Measurements from ENCODE around the gene DNTTIP2.

DNTTIP2 gene

DNA sequence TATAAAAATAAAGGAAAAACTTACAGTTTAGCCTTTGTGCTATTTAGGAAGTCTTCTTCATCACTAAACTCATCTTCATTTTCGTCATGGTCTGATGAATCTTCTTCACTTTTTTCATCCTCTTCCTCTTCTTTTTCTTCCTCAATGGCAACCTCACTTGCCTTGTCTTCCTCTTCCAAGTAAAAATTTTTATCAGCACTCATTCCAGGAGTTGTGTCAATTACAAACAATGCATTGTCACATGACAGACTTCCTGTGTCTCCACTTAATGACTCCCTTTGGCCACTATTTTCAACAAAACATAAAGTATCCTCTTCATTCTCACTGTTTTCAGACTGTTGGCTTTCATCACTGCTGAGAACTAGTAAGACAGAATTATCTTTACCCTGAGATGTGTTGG, 2.8 kb downstream of the DNTTIP2 start:
- in situ Hi-C loops (cut with MboI; ENCODE audit: low sequenced_read_pairs): no loop called here

DNA sequence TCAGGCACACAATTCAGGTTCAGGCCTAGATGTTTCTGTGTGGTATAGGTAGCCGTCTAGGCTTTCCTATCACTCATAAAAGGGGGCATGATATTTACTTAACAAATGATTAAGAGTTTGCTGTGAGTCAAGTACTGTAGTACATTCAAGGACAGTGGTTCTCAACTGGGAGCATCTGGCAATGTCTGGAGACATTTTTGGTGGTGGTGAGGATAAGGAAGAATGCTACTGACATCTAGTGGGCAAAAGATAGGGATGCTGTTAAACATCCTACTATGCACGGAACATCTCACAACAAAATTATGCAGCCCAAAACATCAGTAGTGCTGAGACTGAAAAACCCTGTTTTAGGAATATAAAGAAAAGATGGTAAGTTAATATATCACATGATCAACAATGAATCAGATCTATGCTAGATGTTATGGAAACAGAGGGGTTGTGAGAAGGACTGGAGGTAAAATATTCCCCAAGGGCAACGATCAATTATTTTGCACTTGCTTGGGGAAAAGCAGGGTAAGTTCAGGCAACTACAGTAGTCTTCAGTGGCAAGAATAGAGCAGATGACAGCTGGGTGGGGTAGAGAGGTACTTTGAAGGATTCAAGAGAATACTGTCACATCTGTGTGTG, 4.9 kb downstream of the DNTTIP2 start:
- in situ Hi-C loops (cut with MboI; ENCODE audit: low sequenced_read_pairs): loop anchor here (25.0 kb wide), 1 partner anchor 562 kb away; no protein-coding TSS in a partner anchor

DNA sequence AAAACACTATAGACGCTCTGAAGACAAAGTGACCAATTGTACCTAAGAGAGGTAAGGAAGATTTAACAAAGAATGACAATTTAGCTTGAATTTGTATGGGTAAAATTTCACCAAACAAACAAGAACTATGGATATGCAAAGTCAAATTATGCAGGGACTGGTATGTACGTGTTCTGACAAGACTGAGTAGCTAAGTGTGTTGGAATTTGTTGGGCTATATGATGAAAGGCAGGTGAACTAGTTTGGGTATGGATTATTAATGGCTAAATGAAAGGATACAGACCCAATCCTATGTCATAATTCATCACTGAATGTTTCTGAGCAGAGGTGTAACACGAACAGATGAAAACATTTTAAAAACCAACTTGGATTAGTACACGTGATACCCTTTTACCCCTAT, 7.6 kb downstream of the DNTTIP2 start:
- in situ Hi-C loops (cut with MboI; ENCODE audit: low sequenced_read_pairs): loop anchor here (25.0 kb wide), 1 partner anchor 559 kb away; no protein-coding TSS in a partner anchor

DNA sequence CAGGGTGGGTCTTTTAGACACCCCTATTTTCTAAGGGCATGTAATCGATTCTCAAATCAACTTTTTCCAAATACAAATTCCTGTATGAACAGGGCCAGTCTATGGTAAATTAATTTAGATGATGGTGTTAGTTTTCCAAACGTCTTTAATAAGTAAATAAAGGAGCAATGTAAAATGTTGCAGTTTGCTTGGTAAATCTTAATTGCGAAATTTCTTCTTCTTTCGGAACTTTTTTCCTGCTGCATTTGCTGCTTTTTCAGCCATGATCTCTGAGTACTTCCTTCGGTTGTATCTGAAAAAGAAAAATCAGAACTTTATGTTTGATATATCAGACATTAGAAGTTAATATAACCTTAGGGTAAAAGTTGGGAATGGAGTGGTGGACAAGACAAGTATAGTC, 9.4 kb downstream of the DNTTIP2 start:
- in situ Hi-C loops (cut with MboI; ENCODE audit: low sequenced_read_pairs): loop anchor here (25.0 kb wide), 1 partner anchor 557 kb away; no protein-coding TSS in a partner anchor

DNA sequence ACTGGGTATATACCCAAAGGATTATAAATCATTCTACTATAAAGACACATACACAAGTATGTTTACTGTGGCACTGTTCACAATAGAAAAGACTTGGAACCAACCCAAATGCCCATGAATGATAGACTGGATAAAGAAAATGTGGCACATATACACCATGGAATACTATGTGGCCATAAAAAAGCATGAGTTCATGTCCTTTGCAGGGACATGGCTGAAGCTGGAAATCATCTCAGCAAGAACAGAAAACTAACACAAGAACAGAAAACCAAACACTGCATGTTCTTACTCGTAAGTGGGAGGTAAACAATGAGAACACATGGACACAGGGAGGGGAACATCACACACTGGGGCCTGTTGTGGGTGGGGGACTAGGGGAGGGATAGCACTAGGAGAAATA, 10.5 kb downstream of the DNTTIP2 start:
- in situ Hi-C loops (cut with MboI; ENCODE audit: low sequenced_read_pairs): loop anchor here (25.0 kb wide), 1 partner anchor 556 kb away; no protein-coding TSS in a partner anchor

DNA sequence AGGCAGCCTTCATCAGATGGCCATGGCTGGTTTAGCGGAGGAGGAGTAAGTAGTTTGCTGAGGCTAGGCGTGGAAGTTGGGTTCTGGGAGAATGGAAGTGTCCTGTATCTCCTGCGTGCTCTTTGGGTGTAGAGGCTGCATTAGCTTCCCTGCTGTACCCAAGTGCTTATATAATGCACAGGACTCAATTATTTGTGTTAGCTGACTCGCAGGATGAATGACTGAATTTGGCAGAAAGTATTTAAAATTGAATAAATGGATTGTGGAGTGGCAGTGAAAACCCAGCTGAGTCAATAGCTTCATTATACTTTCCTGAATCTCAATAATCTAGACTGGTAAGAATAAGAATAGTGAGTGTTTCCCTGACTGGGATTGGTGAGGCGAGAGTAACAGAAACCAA, 13.8 kb downstream of the DNTTIP2 start:
- in situ Hi-C loops (cut with MboI; ENCODE audit: low sequenced_read_pairs): loop anchor here (25.0 kb wide), 1 partner anchor 553 kb away; no protein-coding TSS in a partner anchor

DNA sequence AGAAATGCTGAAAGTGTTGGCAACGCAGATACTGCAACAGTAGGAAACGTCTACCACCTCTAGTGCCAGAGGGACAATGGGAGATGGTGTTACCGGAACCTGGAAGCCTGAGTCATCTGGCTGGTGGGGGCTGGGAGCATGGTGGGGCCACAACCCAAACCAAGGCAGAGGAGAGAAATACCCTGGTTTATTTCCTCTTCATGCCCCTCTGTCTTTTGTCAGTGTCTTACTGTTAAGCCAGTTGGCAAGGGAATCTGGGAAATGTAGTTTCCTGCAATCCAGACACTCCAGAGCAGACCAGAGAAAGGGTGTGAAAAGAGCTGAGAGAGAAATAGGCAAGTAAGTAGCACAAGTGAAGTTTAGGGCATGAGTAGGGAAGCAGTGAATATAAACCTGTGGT, 14.8 kb downstream of the DNTTIP2 start:
- in situ Hi-C loops (cut with MboI; ENCODE audit: low sequenced_read_pairs): loop anchor here (25.0 kb wide), 1 partner anchor 552 kb away; no protein-coding TSS in a partner anchor

DNA sequence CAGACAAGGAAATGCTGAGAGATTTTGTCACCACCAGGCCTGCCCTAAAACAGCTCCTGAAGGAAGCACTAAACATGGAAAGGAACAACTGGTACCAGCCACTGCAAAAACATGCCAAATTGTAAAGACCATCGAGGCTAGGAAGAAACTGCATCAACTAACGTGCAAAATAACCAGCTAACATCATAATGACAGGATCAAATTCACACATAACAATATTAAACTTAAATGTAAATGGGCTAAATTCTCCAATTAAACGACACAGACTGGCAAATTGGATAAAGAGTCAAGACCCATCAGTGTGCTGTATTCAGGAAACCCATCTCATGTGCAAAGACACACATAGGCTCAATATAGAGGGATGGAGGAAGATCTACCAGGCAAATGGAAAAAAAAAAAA, 21.4 kb downstream of the DNTTIP2 start:
- in situ Hi-C loops (cut with MboI; ENCODE audit: low sequenced_read_pairs): loop anchor here (25.0 kb wide), 1 partner anchor 545 kb away; no protein-coding TSS in a partner anchor

DNA sequence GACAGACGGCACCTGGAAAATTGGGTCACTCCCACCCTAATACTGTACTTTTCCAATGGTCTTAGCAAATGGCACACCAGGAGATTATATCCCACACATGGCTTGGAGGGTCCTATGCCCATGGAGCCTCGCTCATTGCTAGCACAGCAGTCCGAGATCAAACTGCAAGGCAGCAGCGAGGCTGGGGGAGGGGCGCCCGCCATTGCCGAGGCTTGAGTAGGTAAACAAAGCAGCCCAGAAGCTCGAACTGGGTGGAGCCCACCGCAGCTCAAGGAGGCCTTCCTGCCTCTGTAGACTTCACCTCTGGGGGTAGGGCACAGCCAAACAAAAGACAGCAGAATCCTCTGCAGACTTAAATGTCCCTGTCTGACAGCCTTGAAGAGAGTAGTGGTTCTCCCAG, 23.0 kb downstream of the DNTTIP2 start:
- in situ Hi-C loops (cut with MboI; ENCODE audit: low sequenced_read_pairs): loop anchor here (25.0 kb wide), 1 partner anchor 544 kb away; no protein-coding TSS in a partner anchor

DNA sequence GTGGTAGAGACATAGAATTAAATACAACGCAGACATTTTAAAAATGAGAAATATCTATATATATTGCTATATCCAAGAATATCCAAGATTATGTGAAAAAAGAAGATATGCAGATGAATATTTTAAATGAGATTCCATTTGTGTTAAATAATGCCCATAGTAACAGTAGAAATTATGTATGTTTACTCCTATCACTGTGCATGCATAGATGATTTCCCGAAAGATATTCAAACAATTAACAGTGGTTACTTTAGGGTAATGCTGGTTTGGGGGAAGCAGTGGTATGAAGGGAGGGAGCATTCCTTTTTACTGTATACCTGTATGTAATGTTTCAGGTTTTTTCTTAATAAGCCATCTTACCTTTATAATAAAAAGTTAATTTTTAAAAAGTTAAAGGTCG, 25.1 kb downstream of the DNTTIP2 start:
- in situ Hi-C loops (cut with MboI; ENCODE audit: low sequenced_read_pairs): loop anchor here (25.0 kb wide), 1 partner anchor 542 kb away; no protein-coding TSS in a partner anchor

DNA sequence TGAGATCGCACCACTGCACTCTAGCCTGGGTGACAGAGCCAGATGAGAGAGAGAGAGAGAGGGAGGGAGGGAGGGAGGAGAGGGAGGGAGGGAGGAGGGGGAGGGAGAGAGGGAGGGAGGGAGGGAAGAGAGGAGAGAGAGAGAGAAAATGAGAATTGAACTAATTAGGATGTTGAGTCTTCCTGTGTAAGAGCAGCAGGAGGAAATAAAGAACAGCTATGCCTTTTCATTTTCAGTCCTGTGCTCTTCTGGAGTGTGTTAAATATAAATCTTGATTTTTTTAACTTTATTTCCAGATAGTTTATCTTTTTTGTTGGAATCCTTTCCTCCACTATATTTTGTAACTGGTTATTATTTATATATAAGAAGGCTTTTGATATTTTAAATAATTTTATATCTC, 27.1 kb downstream of the DNTTIP2 start:
- in situ Hi-C loops (cut with MboI; ENCODE audit: low sequenced_read_pairs): loop anchor here (25.0 kb wide), 1 partner anchor 540 kb away; no protein-coding TSS in a partner anchor

DNA sequence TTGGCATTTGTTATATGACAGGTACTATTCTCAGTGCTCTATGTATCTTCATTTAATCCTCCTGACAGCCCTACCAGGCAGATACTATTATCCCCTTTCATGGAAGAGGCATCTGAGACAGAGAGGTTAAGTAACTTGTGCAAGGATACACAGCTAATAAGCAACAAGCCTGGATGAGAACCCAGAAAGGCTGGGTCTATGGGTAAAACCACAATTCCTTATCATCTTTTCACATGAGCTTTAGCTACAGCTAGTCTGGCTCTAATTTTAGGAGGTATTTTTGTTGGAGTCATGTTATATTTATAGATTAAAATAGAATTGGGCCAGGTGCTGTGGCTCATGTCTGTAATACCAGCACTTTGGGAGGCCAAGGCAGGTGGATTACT, 27.7 kb downstream of the DNTTIP2 start:
- in situ Hi-C loops (cut with MboI; ENCODE audit: low sequenced_read_pairs): loop anchor here (25.0 kb wide), 1 partner anchor 539 kb away; no protein-coding TSS in a partner anchor

DNA sequence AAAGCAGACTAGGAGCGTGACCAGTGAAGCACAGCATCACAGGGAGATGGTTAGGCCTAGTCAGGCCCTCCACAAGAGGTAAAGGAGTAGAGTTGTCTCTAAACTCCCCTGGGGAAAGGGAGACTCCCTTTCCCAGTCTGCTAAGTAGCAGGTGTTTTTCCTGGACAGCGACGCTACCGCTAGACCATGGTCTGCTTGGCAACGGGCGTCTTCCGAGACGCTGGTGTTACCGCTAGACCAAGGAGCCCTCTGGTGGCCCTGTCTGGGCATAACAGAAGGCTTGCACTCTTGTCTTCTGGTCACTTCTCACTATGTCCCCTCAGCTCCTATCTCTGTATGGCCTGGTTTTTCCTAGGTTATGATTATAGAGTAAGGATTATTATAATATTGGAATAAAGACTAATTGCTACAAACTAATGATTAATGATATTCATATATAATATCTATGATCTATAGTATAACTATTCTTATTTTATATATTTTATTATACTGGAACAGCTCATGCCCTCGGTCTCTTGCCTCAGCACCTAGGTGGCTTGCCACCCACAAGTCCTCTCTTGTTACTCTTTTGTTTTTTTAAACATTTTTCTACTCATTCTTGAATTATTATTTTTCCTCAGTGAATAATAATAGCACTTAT, 28.2 kb downstream of the DNTTIP2 start:
- in situ Hi-C loops (cut with MboI; ENCODE audit: low sequenced_read_pairs): loop anchor here (25.0 kb wide), 1 partner anchor 539 kb away; no protein-coding TSS in a partner anchor

DNA sequence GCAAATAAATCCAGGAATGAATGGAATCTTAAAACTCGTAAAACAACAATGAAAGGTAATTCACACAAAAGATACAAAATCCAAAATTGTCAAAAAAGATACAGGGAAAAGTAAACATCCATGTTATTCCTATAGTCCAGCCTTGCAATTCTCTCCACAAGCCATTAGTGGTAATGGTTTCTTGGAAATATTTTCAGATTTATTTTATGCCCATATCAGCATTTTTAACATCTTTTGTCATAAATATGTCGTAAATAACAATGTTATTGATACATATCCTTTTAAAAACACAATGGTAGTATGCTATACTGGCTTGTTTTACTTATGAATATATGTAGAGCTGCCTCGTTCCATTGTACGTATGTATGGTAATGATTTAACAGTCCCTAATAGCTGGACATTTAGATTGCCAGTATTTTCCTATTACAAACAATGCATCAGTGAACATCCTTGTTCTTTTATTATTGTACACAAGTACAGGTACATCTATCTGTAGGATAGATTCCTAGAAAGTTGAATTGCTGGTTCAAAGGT, 30.6 kb downstream of the DNTTIP2 start:
- in situ Hi-C loops (cut with MboI; ENCODE audit: low sequenced_read_pairs): loop anchor here (25.0 kb wide), 1 partner anchor 211 kb away; no protein-coding TSS in a partner anchor

DNA sequence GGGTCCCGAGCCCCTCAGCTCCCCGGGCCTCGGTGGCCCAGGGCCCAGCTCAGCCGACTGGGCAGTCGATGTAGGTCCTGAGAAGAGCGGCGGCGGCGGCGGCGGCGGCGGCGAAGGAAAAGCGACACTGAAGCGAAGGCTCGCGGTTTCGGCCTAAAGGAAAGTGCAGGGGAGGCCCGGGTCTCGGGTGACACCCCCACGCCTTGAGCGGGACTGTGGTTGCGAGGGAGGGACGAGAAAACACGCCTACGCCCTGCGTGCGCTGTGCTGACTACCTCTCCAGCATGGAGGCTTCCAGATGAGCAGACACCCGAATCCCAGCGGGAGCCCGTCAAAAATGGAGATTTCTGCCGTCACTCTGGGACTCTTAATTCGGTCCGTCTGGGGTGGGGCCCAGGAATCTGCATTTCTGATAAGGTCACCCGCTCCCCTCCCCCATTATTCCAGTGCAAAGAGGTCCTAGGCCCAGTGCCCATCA, 31.2 kb downstream of the DNTTIP2 start:
- in situ Hi-C loops (cut with MboI; ENCODE audit: low sequenced_read_pairs): loop anchor here (25.0 kb wide), 1 partner anchor 211 kb away; no protein-coding TSS in a partner anchor

DNA sequence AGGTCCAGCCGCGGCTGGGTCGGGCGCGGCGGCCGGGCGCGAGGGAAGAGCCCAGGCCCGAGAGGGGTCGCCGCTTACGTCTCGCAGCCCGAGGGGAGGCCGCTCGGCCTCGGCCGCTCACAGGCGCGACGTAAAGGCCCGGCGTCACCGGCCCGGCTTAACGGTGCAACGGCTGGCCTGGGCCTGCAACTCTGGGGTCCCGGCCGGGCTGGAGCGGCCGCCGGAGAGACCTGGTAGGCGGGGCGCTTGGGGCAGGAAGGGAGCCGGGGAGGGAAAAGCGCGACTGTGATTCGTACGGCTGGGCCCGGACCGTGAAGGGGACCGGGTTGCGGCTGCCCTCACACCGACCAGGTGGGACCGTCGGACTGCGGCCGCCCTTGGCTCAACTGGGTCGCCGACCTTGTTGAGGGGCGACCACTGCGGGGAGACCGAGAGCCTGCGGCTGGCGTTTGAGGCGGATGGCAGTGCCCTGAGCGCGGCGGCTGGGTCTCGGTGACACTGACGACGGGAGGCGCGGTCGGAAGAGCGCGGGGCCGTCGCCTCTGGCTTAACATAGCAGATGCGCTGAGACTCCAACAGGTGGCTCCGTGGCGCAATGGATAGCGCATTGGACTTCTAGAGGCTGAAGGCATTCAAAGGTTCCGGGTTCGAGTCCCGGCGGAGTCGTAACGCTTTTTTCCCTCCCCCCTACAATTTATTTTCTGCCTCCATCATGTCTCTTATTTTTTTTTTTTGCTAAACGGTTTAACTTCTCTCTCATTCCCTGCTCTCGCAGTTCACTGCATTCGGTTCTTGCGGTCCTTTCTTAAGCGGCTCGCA, 31.8 kb downstream of the DNTTIP2 start:
- in situ Hi-C loops (cut with MboI; ENCODE audit: low sequenced_read_pairs): loop anchor here (25.0 kb wide), 1 partner anchor 210 kb away; no protein-coding TSS in a partner anchor

DNA sequence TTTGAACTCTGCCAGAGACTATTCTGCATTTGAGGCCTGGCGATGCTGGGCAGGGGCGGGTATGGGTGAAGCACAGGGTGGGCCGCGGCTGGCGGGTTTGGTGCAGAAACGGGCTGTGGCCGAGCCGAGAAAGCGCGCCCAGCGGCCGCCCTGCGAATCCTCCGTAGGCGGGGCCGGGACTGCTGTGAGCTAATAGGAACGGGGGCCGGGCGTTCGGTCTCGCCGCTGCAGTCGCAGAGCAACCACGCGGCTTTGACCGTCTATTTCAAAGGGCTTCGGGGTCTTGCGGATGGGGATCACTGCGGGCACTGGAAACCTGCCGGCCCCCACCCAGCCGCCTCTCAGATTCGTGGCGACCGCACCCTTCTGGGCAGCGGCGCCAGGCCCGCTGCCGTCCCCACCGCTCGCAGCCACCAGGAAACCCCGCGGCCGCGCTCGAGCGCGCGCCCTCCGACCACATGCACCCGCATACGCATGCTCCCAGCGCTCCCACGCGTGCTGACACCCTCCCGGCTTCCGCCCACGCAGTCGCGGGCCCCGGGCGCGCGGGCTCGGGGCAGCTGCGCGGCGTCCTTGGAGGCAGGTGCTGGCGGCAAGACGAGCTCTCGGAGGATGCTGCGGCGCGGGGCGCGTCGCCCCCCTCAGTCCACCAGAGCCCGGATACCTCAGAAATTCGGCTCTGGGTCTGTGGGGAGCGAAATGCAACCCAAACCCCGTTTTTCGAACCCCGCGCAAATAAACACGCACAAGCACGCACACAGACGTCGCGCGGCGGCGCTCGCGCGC, 32.6 kb downstream of the DNTTIP2 start:
- in situ Hi-C loops (cut with MboI; ENCODE audit: low sequenced_read_pairs): loop anchor here (25.0 kb wide), 1 partner anchor 209 kb away; no protein-coding TSS in a partner anchor

DNA sequence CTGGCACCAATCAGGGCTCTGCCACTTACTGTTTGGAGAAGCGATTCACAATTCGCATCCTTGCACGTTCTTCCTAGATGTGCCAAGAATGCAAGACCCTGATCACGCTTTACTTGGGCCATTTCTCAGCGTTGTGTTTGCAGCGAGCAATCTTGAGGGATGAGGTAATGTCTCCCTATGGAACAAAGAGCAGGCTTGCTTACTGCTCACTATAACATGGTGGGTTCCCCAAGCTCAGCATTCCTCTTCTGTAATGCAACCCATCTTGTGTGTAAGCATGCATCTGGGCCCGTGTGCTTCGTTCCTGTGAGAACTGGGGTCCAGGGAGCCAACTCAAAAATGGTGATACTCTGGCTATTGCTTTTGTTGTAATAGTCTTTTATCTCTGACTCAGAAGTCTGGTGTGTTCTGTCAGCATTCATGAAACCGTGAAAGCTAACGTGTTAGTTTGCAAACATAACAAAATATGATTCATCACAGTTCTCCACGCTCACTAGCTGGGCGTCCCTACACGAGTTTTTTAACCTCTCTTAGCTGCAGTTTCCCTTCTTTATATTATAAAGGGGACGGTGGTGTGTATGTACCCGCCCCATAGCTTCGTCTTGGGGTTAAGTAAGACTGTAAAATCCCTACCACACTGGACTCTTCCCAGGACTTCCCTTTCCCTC, 33.3 kb downstream of the DNTTIP2 start:
- in situ Hi-C loops (cut with MboI; ENCODE audit: low sequenced_read_pairs): loop anchor here (25.0 kb wide), 1 partner anchor 208 kb away; no protein-coding TSS in a partner anchor
